ENCODE measurements around the gene SFXN4. TPM values are rescaled to one million over a fixed set of nuclear protein-coding genes. Genes with fewer than 3 reads are reported as not detected.
"Not testable (repeated sequence)": the region's sequence is repeated elsewhere in the genome, so short reads cannot be mapped to it uniquely, and the experiment has no call there.

Gene SFXN4
- total RNA-seq, 1 donor from 2014 or later: 19.3 TPM

GRCh38 chr10:119167041-119167440 lies 1.5 kb upstream of the SFXN4 start:
- Histone ChIP-seq H3K27me3 (ENCODE audit: control insufficient read depth in 3 of 3, insufficient read depth in 3 of 3, low read length in 3 of 3) (no peaks in the 10 kb centered on the region), H3K36me3 (ENCODE audit: control insufficient read depth in 3 of 3, insufficient read depth in 3 of 3, low read length in 3 of 3) (peaks cover 31 to 40% (median 36%) of the 10 kb centered on the region in 3 donors), H3K9me3 (ENCODE audit: control insufficient read depth in 3 of 3, low read length in 3 of 3) (no peaks in the 10 kb centered on the region), H3K4me3 (ENCODE audit: low read length in 3 of 3) (no peak overlapping the region), H3K9ac (ENCODE audit: low read depth in 1 of 3, low read length in 3 of 3) (peak overlapping the region in 1 of 3 donors; percentile 16), H3K27ac (ENCODE audit: low read depth, low read length) (peak overlapping the region; percentile 92), H3K4me1 (ENCODE audit: control insufficient read depth in 3 of 3, insufficient read depth in 3 of 3, low read length in 3 of 3) (peaks cover 16 to 23% (median 19%) of the 10 kb centered on the region in 3 donors)

GRCh38 chr10:119166564-119166963 lies 1.1 kb upstream of the SFXN4 start:
- H3K27ac ChIP-seq (ENCODE audit: low read depth, low read length): peak overlapping the region; percentile 92
- H3K9ac ChIP-seq (ENCODE audit: low read depth in 1 of 3, low read length in 3 of 3): peak overlapping the region in 2 of 3 donors; percentile 90 to 99
- H3K36me3 ChIP-seq (ENCODE audit: control insufficient read depth in 3 of 3, insufficient read depth in 3 of 3, low read length in 3 of 3): peaks cover 30 to 37% (median 36%) of the 10 kb centered on the region in 3 donors
- peak overlapping the region in 1 of 3 donors; percentile 93 for H3K4me3 ChIP-seq (ENCODE audit: low read length in 3 of 3)
- H3K27me3 ChIP-seq (ENCODE audit: control insufficient read depth in 3 of 3, insufficient read depth in 3 of 3, low read length in 3 of 3): no peaks in the 10 kb centered on the region
- H3K4me1 ChIP-seq (ENCODE audit: control insufficient read depth in 3 of 3, insufficient read depth in 3 of 3, low read length in 3 of 3): peaks cover 18 to 28% (median 22%) of the 10 kb centered on the region in 3 donors
- H3K9me3 ChIP-seq (ENCODE audit: control insufficient read depth in 3 of 3, low read length in 3 of 3): no peaks in the 10 kb centered on the region

GRCh38 chr10:119166118-119166500 lies 595 bp upstream of the SFXN4 start:
- Histone ChIP-seq H3K9ac (ENCODE audit: low read depth in 1 of 3, low read length in 3 of 3) (peak overlapping the region; percentile 90 to 99 (median 99)), H3K9me3 (ENCODE audit: control insufficient read depth in 3 of 3, low read length in 3 of 3) (no peaks in the 10 kb centered on the region), H3K4me3 (ENCODE audit: low read length in 3 of 3) (peak overlapping the region; percentile 90 to 98 (median 93)), H3K27me3 (ENCODE audit: control insufficient read depth in 3 of 3, insufficient read depth in 3 of 3, low read length in 3 of 3) (no peaks in the 10 kb centered on the region), H3K27ac (ENCODE audit: low read depth, low read length) (peak overlapping the region; percentile 92), H3K36me3 (ENCODE audit: control insufficient read depth in 3 of 3, insufficient read depth in 3 of 3, low read length in 3 of 3) (peaks cover 29 to 36% (median 32%) of the 10 kb centered on the region in 3 donors), H3K4me1 (ENCODE audit: control insufficient read depth in 3 of 3, insufficient read depth in 3 of 3, low read length in 3 of 3) (peaks cover 21 to 30% (median 23%) of the 10 kb centered on the region in 3 donors)

GRCh38 chr10:119162452-119163092 lies 2.9 kb downstream of the SFXN4 start:
- no peak overlapping the region for H3K9ac ChIP-seq (ENCODE audit: low read depth in 1 of 3, low read length in 3 of 3)
- H3K36me3 ChIP-seq (ENCODE audit: control insufficient read depth in 3 of 3, insufficient read depth in 3 of 3, low read length in 3 of 3): peaks cover 28 to 39% (median 29%) of the 10 kb centered on the region in 3 donors
- H3K4me3 ChIP-seq (ENCODE audit: low read length in 3 of 3): no peak overlapping the region
- no peak overlapping the region for H3K27ac ChIP-seq (ENCODE audit: low read depth, low read length)
- H3K4me1 ChIP-seq (ENCODE audit: control insufficient read depth in 3 of 3, insufficient read depth in 3 of 3, low read length in 3 of 3): peaks cover 21 to 30% (median 23%) of the 10 kb centered on the region in 3 donors
- no peaks in the 10 kb centered on the region for H3K27me3 ChIP-seq (ENCODE audit: control insufficient read depth in 3 of 3, insufficient read depth in 3 of 3, low read length in 3 of 3)
- H3K9me3 ChIP-seq (ENCODE audit: control insufficient read depth in 3 of 3, low read length in 3 of 3): no peaks in the 10 kb centered on the region

- Histone ChIP-seq H3K36me3 (ENCODE audit: control insufficient read depth in 3 of 3, insufficient read depth in 3 of 3, low read length in 3 of 3) (peaks cover 26 to 40% (median 30%) of the 10 kb centered on the region in 3 donors), H3K9me3 (ENCODE audit: control insufficient read depth in 3 of 3, low read length in 3 of 3) (no peaks in the 10 kb centered on the region), H3K27ac (ENCODE audit: low read depth, low read length) (no peak overlapping the region), H3K4me1 (ENCODE audit: control insufficient read depth in 3 of 3, insufficient read depth in 3 of 3, low read length in 3 of 3) (peaks cover 21 to 30% (median 23%) of the 10 kb centered on the region in 3 donors), H3K4me3 (ENCODE audit: low read length in 3 of 3) (no peak overlapping the region), H3K27me3 (ENCODE audit: control insufficient read depth in 3 of 3, insufficient read depth in 3 of 3, low read length in 3 of 3) (no peaks in the 10 kb centered on the region), H3K9ac (ENCODE audit: low read depth in 1 of 3, low read length in 3 of 3) (no peak overlapping the region)
These were observed 3.6 kb downstream of the SFXN4 start for GRCh38 chr10:119161680-119162451.

GRCh38 chr10:119159332-119159731 lies 6.2 kb downstream of the SFXN4 start:
- Histone ChIP-seq H3K9ac (ENCODE audit: low read depth in 1 of 3, low read length in 3 of 3) (no peak overlapping the region), H3K27ac (ENCODE audit: low read depth, low read length) (no peak overlapping the region), H3K4me3 (ENCODE audit: low read length in 3 of 3) (no peak overlapping the region), H3K27me3 (ENCODE audit: control insufficient read depth in 3 of 3, insufficient read depth in 3 of 3, low read length in 3 of 3) (no peaks in the 10 kb centered on the region), H3K9me3 (ENCODE audit: control insufficient read depth in 3 of 3, low read length in 3 of 3) (no peaks in the 10 kb centered on the region), H3K4me1 (ENCODE audit: control insufficient read depth in 3 of 3, insufficient read depth in 3 of 3, low read length in 3 of 3) (peaks cover 7 to 15% (median 11%) of the 10 kb centered on the region in 3 donors), H3K36me3 (ENCODE audit: control insufficient read depth in 3 of 3, insufficient read depth in 3 of 3, low read length in 3 of 3) (peaks cover 47 to 61% (median 47%) of the 10 kb centered on the region in 3 donors)

- H3K27me3 ChIP-seq (ENCODE audit: control insufficient read depth in 3 of 3, insufficient read depth in 3 of 3, low read length in 3 of 3): no peaks in the 10 kb centered on the region
These were observed 11.9 kb downstream of the SFXN4 start for GRCh38 chr10:119153661-119154060.

GRCh38 chr10:119153041-119153440 lies 12.5 kb downstream of the SFXN4 start:
- Histone ChIP-seq H3K27ac (ENCODE audit: low read depth, low read length) (no peak overlapping the region), H3K4me3 (ENCODE audit: low read length in 3 of 3) (no peak overlapping the region), H3K36me3 (ENCODE audit: control insufficient read depth in 3 of 3, insufficient read depth in 3 of 3, low read length in 3 of 3) (peaks cover 58 to 74% (median 67%) of the 10 kb centered on the region in 3 donors), H3K9me3 (ENCODE audit: control insufficient read depth in 3 of 3, low read length in 3 of 3) (no peaks in the 10 kb centered on the region), H3K4me1 (ENCODE audit: control insufficient read depth in 3 of 3, insufficient read depth in 3 of 3, low read length in 3 of 3) (no peaks in the 10 kb centered on the region), H3K9ac (ENCODE audit: low read depth in 1 of 3, low read length in 3 of 3) (no peak overlapping the region), H3K27me3 (ENCODE audit: control insufficient read depth in 3 of 3, insufficient read depth in 3 of 3, low read length in 3 of 3) (no peaks in the 10 kb centered on the region)

More at GRCh38 chr10:119153661-119154060, 11.9 kb downstream of the SFXN4 start:
- no peak overlapping the region for H3K9ac ChIP-seq (ENCODE audit: low read depth in 1 of 3, low read length in 3 of 3)
- H3K27ac ChIP-seq (ENCODE audit: low read depth, low read length): no peak overlapping the region
- H3K36me3 ChIP-seq (ENCODE audit: control insufficient read depth in 3 of 3, insufficient read depth in 3 of 3, low read length in 3 of 3): peaks cover 56 to 73% (median 66%) of the 10 kb centered on the region in 3 donors
- no peak overlapping the region for H3K4me3 ChIP-seq (ENCODE audit: low read length in 3 of 3)
- H3K9me3 ChIP-seq (ENCODE audit: control insufficient read depth in 3 of 3, low read length in 3 of 3): no peaks in the 10 kb centered on the region
- H3K4me1 ChIP-seq (ENCODE audit: control insufficient read depth in 3 of 3, insufficient read depth in 3 of 3, low read length in 3 of 3): no peaks in the 10 kb centered on the region

- not testable (repeated sequence) for H3K9ac ChIP-seq (ENCODE audit: low read depth in 1 of 3, low read length in 3 of 3); H3K4me3 ChIP-seq (ENCODE audit: low read length in 3 of 3); H3K9me3 ChIP-seq (ENCODE audit: control insufficient read depth in 3 of 3, low read length in 3 of 3); H3K27ac ChIP-seq (ENCODE audit: low read depth, low read length); H3K4me1 ChIP-seq (ENCODE audit: control insufficient read depth in 3 of 3, insufficient read depth in 3 of 3, low read length in 3 of 3); H3K27me3 ChIP-seq (ENCODE audit: control insufficient read depth in 3 of 3, insufficient read depth in 3 of 3, low read length in 3 of 3)
- H3K36me3 ChIP-seq (ENCODE audit: control insufficient read depth in 3 of 3, insufficient read depth in 3 of 3, low read length in 3 of 3): peaks cover 64 to 77% (median 70%) of the 10 kb centered on the region in 3 donors
These were observed 13.9 kb downstream of the SFXN4 start for GRCh38 chr10:119151601-119152000.

GRCh38 chr10:119149729-119150128 lies 15.8 kb downstream of the SFXN4 start:
- peaks cover 56 to 63% (median 57%) of the 10 kb centered on the region in 3 donors for H3K36me3 ChIP-seq (ENCODE audit: control insufficient read depth in 3 of 3, insufficient read depth in 3 of 3, low read length in 3 of 3)
- H3K27me3 ChIP-seq (ENCODE audit: control insufficient read depth in 3 of 3, insufficient read depth in 3 of 3, low read length in 3 of 3): no peaks in the 10 kb centered on the region
- H3K27ac ChIP-seq (ENCODE audit: low read depth, low read length): no peak overlapping the region
- H3K4me3 ChIP-seq (ENCODE audit: low read length in 3 of 3): no peak overlapping the region
- no peaks in the 10 kb centered on the region for H3K4me1 ChIP-seq (ENCODE audit: control insufficient read depth in 3 of 3, insufficient read depth in 3 of 3, low read length in 3 of 3)
- no peaks in the 10 kb centered on the region for H3K9me3 ChIP-seq (ENCODE audit: control insufficient read depth in 3 of 3, low read length in 3 of 3)
- H3K9ac ChIP-seq (ENCODE audit: low read depth in 1 of 3, low read length in 3 of 3): no peak overlapping the region

All from skeletal muscle tissue (tissue), 4 donors.